Neural progenitor cell (in vitro differentiated cells): ENCODE measurements around the gene RFX8. TPM values are rescaled to one million over a fixed set of nuclear protein-coding genes. Genes with fewer than 3 reads are reported as not detected.
"Not testable (repeated sequence)": the region's sequence is repeated elsewhere in the genome, so short reads cannot be mapped to it uniquely, and the experiment has no call there.

Experiments used
- DNase-seq: peaks from one replicate; pipeline ENCODE4 v3.0.0-alpha.2; 2016; ENCODE audit warnings: low spot score
- H2AFZ ChIP-seq: fragments of 200-600 bp; sonication (generic); replicated peaks from 2 replicates; pipeline ENCODE4 v1.6.1; 2016; ENCODE audit warnings: antibody characterized with exemption
- H3F3A ChIP-seq: fragments of 200-600 bp; sonication (generic); 2 replicates; pipeline ENCODE4 v1.6.1; 2016; ENCODE audit warnings: antibody characterized with exemption, low read depth
- H3K27ac ChIP-seq: fragments of 200-600 bp; sonication (generic); 2 replicates; pipeline ENCODE4 v1.5.1; 2016; ENCODE audit warnings: mild to moderate bottlenecking
- H3K27me3 ChIP-seq: fragments of 200-600 bp; sonication (generic); 2 replicates; pipeline ENCODE4 v1.6.1; 2016; ENCODE audit warnings: mild to moderate bottlenecking, moderate library complexity
- H3K36me3 ChIP-seq: fragments of 200-600 bp; sonication (generic); 2 replicates; pipeline ENCODE4 v1.5.1; 2016
- H3K4me1 ChIP-seq: fragments of 200-600 bp; sonication (generic); 2 replicates; pipeline ENCODE4 v1.6.1; 2016; ENCODE audit warnings: mixed run types
- H3K4me2 ChIP-seq: fragments of 200-600 bp; sonication (generic); 2 replicates; pipeline ENCODE4 v1.6.1; 2016
- H3K4me3 ChIP-seq: fragments of 200-600 bp; sonication (generic); 2 replicates; pipeline ENCODE4 v1.5.1; 2016
- H3K79me2 ChIP-seq: fragments of 200-600 bp; sonication (generic); 2 replicates; pipeline ENCODE4 v1.6.1; 2016; ENCODE audit warnings: low read depth
- H3K9ac ChIP-seq: fragments of 200-600 bp; sonication (generic); 2 replicates; pipeline ENCODE4 v1.6.1; 2016
- H3K9me3 ChIP-seq: fragments of 200-600 bp; sonication (generic); 2 replicates; pipeline ENCODE4 v1.5.1; 2016; ENCODE audit warnings: low read depth
- H4K20me1 ChIP-seq: fragments of 200-600 bp; sonication (generic); 2 replicates; pipeline ENCODE4 v1.6.1; 2016; ENCODE audit warnings: low read depth
- H3K27ac Mint-ChIP-seq: 3 replicates; pipeline ENCODE4 v1.8.0; 2021; ENCODE audit warnings: mixed read lengths
- H3K27me3 Mint-ChIP-seq: 2 replicates; pipeline ENCODE4 v1.8.0; 2022; ENCODE audit warnings: low read depth, mild to moderate bottlenecking, inconsistent platforms, moderate library complexity, mixed read lengths; ENCODE audit not compliant: insufficient read depth
- H3K36me3 Mint-ChIP-seq: 3 replicates; pipeline ENCODE4 v1.8.0; 2021; ENCODE audit warnings: mixed read lengths
- H3K4me1 Mint-ChIP-seq: 3 replicates; pipeline ENCODE4 v1.8.0; 2021; ENCODE audit warnings: mixed read lengths
- H3K4me3 Mint-ChIP-seq: 3 replicates; pipeline ENCODE4 v1.8.0; 2021; ENCODE audit warnings: mild to moderate bottlenecking, moderate library complexity, mixed read lengths
- H3K9me3 Mint-ChIP-seq: 3 replicates; pipeline ENCODE4 v1.8.0; 2020; ENCODE audit warnings: mixed read lengths
- CTCF ChIP-seq: fragments of 200-600 bp; sonication (generic); IDR thresholded peaks from 2 replicates; pipeline ENCODE4 v1.5.1; 2017; ENCODE audit warnings: antibody characterized with exemption, mild to moderate bottlenecking
- EZH2 ChIP-seq: fragments of 200-600 bp; sonication (generic); IDR thresholded peaks from 2 replicates; pipeline ENCODE4 v1.6.1; 2017; ENCODE audit warnings: antibody characterized with exemption, mild to moderate bottlenecking, moderate library complexity
- EZH2phosphoT487 ChIP-seq: fragments of 200-600 bp; sonication (generic); IDR thresholded peaks from 2 replicates; pipeline ENCODE4 v1.6.1; 2017; ENCODE audit warnings: antibody characterized with exemption
- total RNA-seq: library from RNA; depleted of rRNA; stranded (reverse); fragments of >200 nt; gene quantifications from 2 replicates; pipeline ENCODE4 v1.2.3, GENCODE V29; 2015; ENCODE audit warnings: low replicate concordance

Gene RFX8
- total RNA-seq, 1 donor from 2014 or later, result 0.37 TPM

DNA sequence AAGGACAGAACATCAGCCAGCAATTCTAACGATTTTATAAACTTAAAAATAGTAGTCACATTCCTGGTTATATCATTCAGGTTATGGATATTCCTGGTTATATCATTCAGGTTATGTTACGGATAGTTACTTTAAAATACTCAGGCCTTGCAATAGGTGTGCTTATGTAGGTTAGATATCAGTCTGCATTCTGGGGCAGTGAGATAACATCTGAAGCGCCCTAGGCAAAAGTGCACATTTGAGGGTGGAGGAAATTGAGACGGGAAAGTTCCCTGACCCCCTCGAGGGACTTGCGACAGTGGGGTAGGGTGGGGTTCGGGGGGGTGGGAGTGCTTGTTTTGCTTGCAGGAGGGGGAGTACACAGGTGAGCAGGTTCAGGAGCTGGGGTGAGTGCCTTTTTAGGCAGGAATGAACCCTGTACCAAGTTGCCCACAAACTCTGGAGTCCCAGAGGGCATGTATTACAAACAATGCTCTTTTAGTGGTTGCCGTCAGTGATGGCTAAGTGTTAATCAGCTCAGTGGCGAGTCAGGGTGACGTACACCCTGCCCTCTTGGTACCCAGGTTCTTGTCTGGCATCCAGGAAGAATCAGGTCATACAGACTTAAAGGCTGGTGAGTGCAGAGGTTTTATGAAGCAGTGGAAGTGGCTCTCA, 119.4 kb downstream of the RFX8 start:
- Histone ChIP-seq H3K4me2 (no peak overlapping the region), H3K4me1 (no peaks in the 10 kb centered on the region), H3K9ac (no peak overlapping the region), H3K9me3 (no peaks in the 10 kb centered on the region), H3K27ac (no peak overlapping the region), H3F3A (no peaks in the 10 kb centered on the region), H3K36me3 (no peaks in the 10 kb centered on the region), H4K20me1 (no peaks in the 10 kb centered on the region), H3K27me3 (no peaks in the 10 kb centered on the region), H3K4me3 (no peak overlapping the region), H2AFZ (no peak overlapping the region), H3K79me2 (no peaks in the 10 kb centered on the region)
- peaks cover 4% of the 10 kb centered on the region for H3K27me3 Mint-ChIP-seq
- H3K4me3 Mint-ChIP-seq, result no peak overlapping the region
- no peaks in the 10 kb centered on the region for H3K36me3 Mint-ChIP-seq
- TF ChIP-seq EZH2phosphoT487, result no peak
- TF ChIP-seq EZH2, result no peak
- TF ChIP-seq CTCF, result no peak
- H3K9me3 Mint-ChIP-seq, result no peaks in the 10 kb centered on the region
- no peak for DNase-seq
- peaks cover 3% of the 10 kb centered on the region for H3K4me1 Mint-ChIP-seq
- H3K27ac Mint-ChIP-seq, result no peak overlapping the region

DNA sequence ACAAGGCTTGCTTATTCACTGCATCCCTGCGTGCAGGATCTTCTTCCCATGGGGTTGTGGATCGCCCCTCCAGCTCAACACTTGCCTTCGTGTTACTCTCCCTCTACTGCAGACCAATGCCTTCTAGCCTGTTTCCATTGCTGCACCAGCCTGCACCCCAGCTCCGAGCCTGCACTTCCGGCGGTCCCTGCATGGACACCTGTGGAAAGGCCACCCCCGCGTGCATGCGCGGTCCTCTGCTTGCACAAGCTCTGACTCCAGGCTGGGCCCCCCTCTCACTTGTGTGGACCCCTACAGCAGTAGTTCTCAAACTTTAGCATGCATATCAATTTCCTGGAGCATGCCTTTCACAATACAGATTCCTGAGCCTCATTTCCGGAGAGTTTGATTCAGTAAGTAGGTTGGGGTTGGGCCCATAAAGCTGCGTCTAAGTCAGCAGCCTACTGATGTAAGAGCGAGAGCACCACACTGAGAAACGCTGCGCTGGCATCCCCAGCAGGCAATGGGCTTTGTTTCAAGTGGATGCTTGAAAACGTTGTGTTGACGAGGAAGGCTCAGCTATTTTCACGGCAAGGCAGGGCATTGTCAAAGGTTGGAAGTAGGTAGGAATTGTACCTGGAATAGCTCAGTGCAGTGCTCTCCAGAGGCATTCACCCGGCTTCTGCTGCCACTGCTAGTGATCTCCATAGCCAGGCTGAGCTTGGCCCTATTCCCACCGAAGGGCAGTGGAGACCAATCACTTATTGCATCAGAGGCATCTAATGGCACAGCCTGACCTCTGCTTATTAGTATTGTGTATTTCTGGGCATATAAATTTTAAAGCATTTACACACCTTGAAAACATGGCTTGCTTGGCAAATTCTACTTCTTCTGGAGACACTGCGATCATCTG, 120.2 kb downstream of the RFX8 start:
- no peak for TF ChIP-seq EZH2
- Histone ChIP-seq H3K4me1 (no peaks in the 10 kb centered on the region), H3F3A (no peaks in the 10 kb centered on the region), H3K4me2 (no peak overlapping the region), H3K27me3 (no peaks in the 10 kb centered on the region), H3K4me3 (no peak overlapping the region), H2AFZ (peak overlapping the region; percentile 76), H4K20me1 (no peaks in the 10 kb centered on the region), H3K36me3 (no peaks in the 10 kb centered on the region), H3K9me3 (no peaks in the 10 kb centered on the region), H3K27ac (no peak overlapping the region), H3K9ac (no peak overlapping the region), H3K79me2 (no peaks in the 10 kb centered on the region)
- Mint-ChIP-seq H3K27ac (no peak overlapping the region), H3K27me3 (peaks cover 4% of the 10 kb centered on the region), H3K36me3 (no peaks in the 10 kb centered on the region), H3K9me3 (no peaks in the 10 kb centered on the region), H3K4me1 (peaks cover 3% of the 10 kb centered on the region), H3K4me3 (no peak overlapping the region)
- DNase-seq, result no peak

DNA sequence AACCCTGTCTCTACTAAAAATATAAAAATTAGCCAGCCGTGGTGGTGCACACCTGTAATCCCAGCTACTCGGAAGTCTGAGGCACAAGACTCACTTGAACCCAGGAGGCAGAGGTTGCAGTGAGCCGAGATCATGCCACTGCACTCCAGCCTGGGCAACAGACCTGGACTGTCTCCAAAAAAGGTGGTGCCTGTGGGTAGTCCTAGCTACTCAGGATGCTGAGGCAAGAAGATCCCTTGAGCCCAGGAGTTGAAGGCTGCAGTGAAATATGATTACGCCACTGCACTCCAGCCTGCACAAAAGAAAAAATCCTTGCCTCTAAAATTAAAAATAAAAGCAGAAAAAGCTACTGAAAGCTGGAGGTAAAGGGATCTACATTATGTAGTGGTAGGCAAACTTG, 122.3 kb downstream of the RFX8 start:
- not testable (repeated sequence) for H3K4me3 Mint-ChIP-seq, H3K36me3 Mint-ChIP-seq, H3F3A ChIP-seq, DNase-seq, H3K4me1 ChIP-seq, H3K9me3 Mint-ChIP-seq, H3K27ac Mint-ChIP-seq, H3K4me3 ChIP-seq, H3K27me3 Mint-ChIP-seq, H3K4me2 ChIP-seq, H4K20me1 ChIP-seq, H3K27ac ChIP-seq, H3K79me2 ChIP-seq, H3K9me3 ChIP-seq, H3K27me3 ChIP-seq, H3K36me3 ChIP-seq, H2AFZ ChIP-seq, H3K9ac ChIP-seq, H3K4me1 Mint-ChIP-seq

DNA sequence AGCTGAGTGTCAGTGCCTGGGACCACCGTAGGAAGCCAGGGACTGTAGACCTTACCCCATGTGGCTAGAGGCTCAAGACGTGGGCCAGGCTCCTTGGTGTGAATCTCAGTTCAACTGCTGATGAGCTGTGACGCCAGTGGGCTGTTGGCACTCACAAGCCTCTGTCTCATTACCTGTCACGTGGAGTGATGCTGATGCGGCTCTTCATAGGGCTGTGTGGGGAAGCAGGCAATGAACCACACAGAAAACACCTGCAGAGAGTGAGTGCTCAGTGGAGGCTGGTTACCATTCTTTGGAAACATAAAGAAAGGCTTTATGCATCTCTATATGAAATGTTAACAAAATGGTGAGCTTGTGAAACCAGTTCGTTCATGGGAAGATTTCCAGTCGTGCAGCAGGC, 123.7 kb downstream of the RFX8 start:
- Histone ChIP-seq H3K4me2 (no peak overlapping the region), H3K36me3 (no peaks in the 10 kb centered on the region), H2AFZ (no peak overlapping the region), H3F3A (no peaks in the 10 kb centered on the region), H3K27ac (no peak overlapping the region), H3K27me3 (no peaks in the 10 kb centered on the region), H3K79me2 (no peaks in the 10 kb centered on the region), H3K4me3 (no peak overlapping the region), H3K9me3 (no peaks in the 10 kb centered on the region), H3K9ac (no peak overlapping the region), H3K4me1 (no peaks in the 10 kb centered on the region), H4K20me1 (no peaks in the 10 kb centered on the region)
- H3K36me3 Mint-ChIP-seq, result no peaks in the 10 kb centered on the region
- no peak overlapping the region for H3K27ac Mint-ChIP-seq
- TF ChIP-seq EZH2phosphoT487 (no peak), EZH2 (no peak), CTCF (no peak)
- H3K27me3 Mint-ChIP-seq, result peaks cover 8% of the 10 kb centered on the region
- H3K4me1 Mint-ChIP-seq, result peaks cover 3% of the 10 kb centered on the region
- no peaks in the 10 kb centered on the region for H3K9me3 Mint-ChIP-seq
- no peak for DNase-seq
- H3K4me3 Mint-ChIP-seq, result no peak overlapping the region
